ELF-1 (cell line): ENCODE results near the gene SOX9.
A peak's percentile ranks its signal among the peaks of the same experiment; 100 is the strongest.
"Not testable (repeated sequence)": the region's sequence is repeated elsewhere in the genome, so short reads cannot be mapped to it uniquely, and the experiment has no call there.

Experiments
- DNase-seq: peaks from one replicate; pipeline ENCODE4 v3.0.0-alpha.2; 2016; ENCODE audit warnings: low read depth, low spot score

Gene SOX9

DNA sequence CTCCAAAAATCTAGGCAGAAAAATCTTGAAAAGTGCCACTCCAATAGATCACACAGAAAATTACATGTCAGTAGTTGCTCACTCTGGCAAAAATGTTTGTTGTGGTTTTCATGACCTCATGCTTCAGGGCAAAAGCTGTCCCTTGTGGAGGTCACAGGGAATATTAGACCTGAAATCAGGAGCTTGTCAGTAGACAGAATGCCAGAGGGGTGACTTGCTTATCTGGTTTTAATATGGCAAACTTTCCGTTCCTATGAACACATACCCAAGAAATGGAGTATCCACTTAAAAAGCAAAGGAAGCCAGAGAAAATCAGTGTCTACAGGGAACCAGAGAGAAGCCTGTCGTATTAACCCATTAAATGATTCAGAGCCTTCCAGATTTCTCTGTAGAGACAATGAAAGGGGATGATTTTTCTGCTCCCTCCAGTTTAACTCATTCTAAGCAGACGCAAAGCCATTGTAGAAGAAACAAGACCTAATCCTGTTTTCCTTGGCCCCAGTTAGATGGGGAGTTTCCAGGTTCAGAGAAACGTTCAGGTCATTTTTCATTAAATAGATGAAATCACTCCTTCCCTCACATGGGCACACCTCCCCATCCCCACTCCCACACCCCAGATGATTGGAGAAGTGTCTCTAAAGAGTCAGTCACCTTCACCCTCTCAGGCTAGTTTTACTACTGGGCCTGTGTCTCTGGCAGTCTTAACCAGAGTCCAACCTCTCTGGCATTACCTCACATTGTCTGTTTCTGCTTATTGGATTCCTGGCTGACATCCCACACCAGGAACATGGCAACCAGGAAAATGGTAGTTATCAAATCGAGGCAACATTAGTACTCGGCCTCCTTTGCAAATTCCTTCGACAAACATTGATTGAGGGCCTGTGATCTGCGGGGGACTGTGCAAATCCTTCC is 6.0 kb downstream of the SOX9 start:
- peak; percentile 33 for DNase-seq

DNA sequence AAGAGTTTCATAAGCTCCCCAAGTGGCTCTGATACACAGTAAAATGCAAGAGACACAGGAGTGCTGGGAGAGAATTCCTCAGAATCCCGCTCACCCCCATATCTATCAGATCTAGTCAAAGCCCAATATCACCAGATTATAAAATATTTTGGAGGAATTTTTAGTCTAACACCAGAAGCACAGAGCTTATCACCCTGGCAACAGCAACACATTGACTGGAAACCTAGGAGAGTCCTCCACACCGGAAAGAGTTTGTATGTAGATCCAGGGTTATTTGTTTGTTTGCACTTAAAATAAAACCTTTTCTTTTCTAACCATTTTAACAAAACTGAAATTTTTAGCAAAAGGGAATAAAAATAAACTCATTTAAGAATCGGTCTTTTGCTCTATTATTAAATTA is 7.2 kb downstream of the SOX9 start:
- DNase-seq = no peak

DNA sequence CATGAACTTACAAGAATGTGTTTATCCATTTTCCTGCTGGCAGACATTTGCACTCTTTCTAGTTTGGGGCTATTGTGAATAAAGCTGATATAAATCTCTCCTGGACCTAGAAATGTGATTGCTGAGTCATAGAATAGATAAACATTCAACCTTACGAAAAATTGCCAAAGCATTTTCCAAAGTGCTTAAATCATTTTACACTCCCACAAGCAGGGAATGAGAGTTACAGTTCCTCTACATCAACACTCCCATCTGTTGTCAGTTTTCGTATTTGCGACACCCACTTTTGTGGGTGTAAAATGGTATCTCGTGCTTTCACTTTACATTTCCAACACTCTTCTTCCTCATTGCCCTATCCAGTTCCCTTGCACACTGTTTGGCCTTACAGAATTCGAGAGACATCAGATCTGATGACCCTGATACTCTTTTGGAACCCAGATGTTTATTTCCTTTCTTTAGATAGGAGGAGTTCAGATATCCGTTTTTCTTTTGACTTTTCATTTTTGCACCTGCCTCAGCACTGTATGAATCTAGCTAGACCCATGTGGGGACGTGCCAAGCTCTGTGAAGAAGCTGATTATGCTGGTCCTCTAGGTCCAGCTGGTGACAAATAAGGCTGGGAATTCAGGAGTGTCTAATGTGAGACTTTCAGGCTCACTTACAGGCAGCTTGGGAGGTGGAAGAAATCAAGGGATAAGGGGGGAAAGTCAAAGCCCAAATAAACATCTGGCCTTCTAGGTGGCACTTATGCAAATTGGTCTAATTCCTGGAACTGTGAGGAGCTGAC is 14.0 kb downstream of the SOX9 start:
- no peak for DNase-seq

- no peak for DNase-seq
Measured at GRCh38 chr17:72135546-72136325, 14.9 kb downstream of the SOX9 start.

- no peak for DNase-seq
Measured at GRCh38 chr17:72136692-72137091, 15.9 kb downstream of the SOX9 start.

DNA sequence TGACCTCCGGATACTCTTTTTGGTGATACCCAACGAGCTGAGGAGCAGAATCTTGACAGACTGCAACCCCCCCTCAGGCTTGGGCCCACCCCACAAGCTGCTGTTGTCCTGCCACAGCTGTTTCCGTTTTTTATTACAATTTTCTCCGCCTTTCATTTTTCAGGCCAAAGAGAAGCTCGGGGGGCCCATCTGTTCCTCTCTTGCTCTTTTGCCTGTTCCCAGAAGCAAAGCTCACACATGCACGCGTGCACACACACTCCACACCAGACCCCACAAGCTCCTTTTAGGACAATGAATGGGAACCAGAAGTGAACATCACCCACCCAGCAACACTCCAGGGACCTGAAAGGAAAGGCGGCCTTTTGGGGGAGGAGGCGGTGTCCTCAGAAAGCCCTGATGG is 16.3 kb downstream of the SOX9 start:
- DNase-seq = no peak

DNA sequence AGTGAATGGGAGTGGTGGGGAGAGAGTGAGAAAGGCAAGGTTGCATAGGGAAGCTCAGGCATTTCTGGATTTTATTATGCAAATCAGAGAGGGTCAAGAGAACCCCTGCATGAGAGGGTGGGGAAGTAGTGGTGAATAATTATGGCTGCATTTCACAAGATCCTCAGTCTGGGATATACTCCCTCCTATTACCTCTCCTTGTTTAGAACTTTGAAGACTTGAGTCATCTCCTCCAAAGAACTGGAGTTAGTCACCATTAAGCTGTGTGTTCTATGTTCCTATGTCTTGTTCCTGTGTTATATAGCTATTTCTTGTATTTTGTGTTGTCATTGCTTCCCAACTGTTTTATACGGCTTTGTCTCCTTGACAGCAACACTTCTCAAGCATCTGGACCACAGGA is 18.4 kb downstream of the SOX9 start:
- DNase-seq = no peak

DNA sequence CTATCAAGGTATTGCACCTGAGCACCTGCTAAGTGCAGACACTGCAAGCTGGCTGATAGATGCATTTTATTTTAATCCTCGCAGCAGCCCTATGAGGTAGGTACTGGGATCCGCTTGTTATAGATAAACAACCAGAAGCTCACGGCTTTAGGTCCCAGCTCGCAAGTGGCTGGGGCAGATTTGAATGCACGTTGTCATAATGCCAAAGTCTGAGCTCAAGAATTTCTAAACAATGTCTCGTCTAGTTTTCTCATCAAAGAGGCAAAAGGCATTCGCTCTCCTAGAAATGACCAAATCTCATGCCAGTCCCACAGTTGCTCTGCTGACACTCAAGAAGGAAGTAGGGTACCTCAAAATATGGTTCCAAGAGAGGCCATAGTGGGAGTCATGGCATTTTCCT is 20.5 kb downstream of the SOX9 start:
- DNase-seq = no peak

DNA sequence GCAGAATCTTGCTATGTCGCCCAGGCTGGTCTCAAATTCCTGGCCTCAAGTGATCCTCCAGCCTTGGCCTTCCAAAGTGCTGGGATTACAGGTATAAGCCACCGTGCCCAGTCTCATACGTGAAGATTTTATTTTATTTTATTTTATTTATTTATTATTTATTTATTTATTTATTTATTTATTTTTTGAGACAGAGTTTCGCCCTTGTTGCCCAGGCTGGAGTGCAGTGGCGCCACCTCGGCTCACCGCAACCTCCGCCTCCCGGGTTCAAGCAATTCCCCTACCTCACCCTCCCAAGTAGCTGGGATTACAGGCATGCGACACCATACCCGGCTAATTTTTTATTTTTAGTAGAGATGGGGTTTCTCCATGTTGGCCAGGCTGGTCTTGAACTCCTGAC is 21.3 kb downstream of the SOX9 start:
- not testable (repeated sequence) for DNase-seq

DNA sequence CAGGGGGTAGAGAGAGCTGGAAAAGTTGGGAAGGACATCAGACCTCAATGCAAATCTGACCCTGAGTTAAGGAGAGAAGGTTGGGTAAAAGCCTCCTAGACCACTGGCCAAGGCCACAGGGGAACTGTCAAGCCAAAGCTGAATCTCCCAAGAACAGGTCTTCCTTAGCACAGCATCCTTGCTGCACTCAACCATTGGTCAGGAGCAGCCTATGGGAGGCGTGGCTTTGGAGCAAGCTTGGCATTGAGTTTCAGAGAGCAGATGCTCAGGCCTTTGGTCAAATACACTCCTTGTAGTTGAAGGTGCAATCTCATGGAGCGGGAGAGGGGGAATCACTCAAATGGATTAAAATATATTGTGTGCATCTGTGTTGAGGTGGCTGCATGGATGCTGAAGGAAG is 21.8 kb downstream of the SOX9 start:
- no peak for DNase-seq

DNA sequence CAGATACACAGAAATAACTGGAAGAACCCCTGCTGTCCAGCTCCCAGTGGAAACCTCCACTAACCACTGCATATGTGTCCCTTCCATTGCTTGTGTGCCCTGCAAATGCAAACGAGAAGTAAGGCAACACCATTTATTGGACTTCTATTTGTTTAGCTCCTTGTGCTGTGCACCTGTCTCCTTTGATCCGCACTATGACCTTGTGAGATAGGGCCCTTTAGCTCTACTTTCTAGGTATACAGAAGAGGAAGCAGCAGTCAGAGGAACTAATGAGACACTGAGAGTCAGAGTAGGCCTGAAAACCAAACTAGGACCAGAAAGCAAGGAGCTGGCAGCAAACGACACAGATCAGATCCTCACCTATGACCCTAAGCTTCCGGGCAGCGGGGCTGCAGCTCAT is 22.4 kb downstream of the SOX9 start:
- no peak for DNase-seq

- no peak for DNase-seq
Measured at GRCh38 chr17:72144101-72144500, 23.3 kb downstream of the SOX9 start.

- DNase-seq = no peak
Measured at GRCh38 chr17:72145562-72145961, 24.7 kb downstream of the SOX9 start.

DNA sequence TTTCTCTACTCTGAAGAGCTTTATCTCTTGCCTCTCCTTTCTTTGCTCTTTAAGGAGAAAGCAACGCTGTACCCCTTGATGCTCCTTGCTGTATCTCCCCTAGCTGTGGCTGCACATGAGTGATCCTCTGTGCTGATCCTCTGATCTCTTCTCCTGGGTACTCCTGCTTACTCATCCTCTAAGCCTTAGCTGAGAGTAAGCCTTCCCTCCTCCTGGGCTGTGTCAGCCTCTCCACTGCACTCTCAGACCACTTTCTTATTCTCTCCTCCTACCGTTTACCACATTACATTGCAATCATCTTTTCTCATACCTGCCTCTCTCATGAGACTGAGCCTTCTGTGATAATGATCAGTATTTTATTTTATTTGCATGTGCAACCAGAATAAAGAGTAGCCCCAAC is 25.1 kb downstream of the SOX9 start:
- DNase-seq = no peak

GRCh38 chr17:72146371-72146770 is 25.6 kb downstream of the SOX9 start:
- no peak for DNase-seq

DNA sequence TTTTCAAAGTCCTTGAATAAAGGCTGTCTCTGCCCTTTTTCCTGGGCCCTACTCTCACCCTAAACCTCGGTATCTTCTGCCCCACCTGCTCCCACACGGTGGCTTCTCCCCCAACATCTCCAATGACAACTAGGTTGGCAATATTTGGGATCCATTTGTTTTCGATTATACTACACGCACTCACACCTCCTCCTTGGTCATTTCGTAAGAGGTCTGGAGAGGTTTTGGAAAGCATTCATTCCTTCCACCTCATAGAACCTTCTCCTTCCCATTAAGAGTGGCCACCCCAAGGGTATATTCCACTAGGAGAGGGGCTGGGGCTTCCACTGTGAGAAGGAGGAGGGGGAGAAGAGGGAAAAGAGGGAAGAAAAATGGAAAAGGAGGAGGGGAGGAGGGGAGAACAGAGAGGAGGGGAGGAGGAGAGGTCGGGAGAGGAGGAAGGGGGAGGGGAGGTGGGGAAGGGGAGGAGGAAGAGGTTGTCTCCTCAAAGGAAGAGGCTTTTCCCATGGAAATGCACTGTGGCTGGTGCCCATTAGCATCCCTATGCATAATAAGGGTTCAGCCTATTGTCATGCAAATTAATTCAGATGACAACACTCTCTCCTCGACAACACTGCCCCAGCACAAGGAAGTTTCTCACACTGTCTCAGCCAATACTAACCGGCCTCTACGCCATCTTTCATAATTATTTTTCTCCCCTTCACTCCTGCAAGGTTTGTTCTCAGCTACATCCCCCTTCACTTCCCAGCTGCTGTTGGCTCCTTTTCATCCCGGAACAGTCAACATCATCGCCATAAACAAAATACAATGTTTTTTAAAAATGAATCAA is 30.0 kb downstream of the SOX9 start:
- DNase-seq = peak; percentile 86

DNA sequence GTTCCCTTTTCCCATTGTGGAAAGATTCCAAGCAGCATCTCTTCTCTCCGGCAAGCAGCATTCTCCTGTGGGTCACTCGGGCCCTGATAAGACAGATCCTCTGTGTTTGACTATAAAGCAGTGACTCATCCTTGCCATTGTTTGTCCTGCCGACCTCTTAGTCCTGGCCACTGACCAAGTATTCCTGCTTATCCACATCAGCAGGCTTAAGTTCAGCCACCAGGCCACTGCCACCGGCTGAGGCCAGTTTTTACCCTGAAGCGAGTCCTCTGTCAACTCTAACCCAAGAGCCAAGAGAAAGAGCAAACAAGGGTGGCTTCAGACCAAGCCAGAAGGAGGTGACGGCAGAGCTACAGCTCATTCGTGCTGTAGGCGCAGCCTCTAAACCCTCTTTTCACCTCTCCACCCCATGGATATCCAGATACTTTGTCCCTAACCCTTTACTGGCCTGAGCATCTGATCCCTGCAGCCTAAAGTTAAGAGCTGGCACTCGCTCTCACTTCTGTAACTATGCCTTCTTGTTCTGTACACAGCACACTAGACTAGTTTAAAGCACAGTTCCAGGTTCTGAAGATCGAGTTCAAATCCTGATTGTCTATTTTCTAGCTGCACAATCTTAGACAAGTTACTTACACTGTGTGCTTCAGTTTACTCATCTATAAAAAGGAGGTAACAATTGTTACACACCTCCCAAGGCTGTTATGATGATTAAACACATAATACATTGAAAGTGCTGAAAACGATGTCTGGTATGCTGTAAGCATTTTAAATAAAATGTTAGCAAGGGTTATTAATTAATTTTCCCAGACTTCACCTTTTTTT is 31.0 kb downstream of the SOX9 start:
- DNase-seq = peak; percentile 88

- no peak for DNase-seq
Measured at GRCh38 chr17:72152387-72152929, 31.6 kb downstream of the SOX9 start.

- peak; percentile 62 for DNase-seq
Measured at GRCh38 chr17:72158895-72159885, 38.4 kb downstream of the SOX9 start.
